Lower leg skin (tissue), 3 donors: ENCODE results near the gene PAXX.

ENCODE experiments used
- POLR2A ChIP-seq, 2 donors: fragments of 450-650 bp; IDR thresholded peaks; one replicate each; pipeline ENCODE4 v1.6.1; 2016 to 2017; ENCODE audit warnings: antibody characterized with exemption in 2 of 2, mild to moderate bottlenecking in 1 of 2, moderate library complexity in 1 of 2
- TF ChIP-seq, protein P1 (sequence below), 3 donors: fragments of 450-650 bp; IDR thresholded peaks; one replicate each; pipeline ENCODE4 v1.5.1; 2016; ENCODE audit warnings: antibody characterized with exemption in 3 of 3, mild to moderate bottlenecking in 3 of 3, moderate library complexity in 2 of 3

DNA sequence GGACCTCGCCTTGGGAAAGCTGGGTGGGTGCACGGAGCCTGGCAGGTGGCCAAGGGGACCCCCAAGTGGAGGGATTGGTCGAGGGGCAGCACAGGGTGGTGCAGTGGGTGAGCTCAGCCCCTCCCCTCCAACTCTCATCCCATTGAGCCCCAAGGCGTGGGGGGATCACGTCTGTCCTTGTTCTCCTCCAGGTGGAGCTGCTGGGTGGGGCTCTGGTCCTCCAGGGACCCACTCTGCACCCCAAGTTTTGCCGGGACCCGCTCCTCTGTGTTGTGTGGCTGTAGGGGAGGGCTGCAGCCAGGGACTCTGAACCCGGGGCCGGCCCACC lies 43.2 kb downstream of the PAXX start:
- no peak for TF ChIP-seq POLR2A (IDR thresholded peaks at IDR 0.05)
- TF ChIP-seq, protein P1, sequence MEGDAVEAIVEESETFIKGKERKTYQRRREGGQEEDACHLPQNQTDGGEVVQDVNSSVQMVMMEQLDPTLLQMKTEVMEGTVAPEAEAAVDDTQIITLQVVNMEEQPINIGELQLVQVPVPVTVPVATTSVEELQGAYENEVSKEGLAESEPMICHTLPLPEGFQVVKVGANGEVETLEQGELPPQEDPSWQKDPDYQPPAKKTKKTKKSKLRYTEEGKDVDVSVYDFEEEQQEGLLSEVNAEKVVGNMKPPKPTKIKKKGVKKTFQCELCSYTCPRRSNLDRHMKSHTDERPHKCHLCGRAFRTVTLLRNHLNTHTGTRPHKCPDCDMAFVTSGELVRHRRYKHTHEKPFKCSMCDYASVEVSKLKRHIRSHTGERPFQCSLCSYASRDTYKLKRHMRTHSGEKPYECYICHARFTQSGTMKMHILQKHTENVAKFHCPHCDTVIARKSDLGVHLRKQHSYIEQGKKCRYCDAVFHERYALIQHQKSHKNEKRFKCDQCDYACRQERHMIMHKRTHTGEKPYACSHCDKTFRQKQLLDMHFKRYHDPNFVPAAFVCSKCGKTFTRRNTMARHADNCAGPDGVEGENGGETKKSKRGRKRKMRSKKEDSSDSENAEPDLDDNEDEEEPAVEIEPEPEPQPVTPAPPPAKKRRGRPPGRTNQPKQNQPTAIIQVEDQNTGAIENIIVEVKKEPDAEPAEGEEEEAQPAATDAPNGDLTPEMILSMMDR (IDR thresholded peaks at IDR 0.05) = no peak
